ENCODE data around the gene TCF20. TPM values are rescaled to one million over a fixed set of nuclear protein-coding genes. Genes with fewer than 3 reads are reported as not detected.
A peak's percentile ranks its signal among the peaks of the same experiment; 100 is the strongest.

TCF20 gene
- total and polyA plus RNA-seq, 2 experiments from 2014 or later = 5.7 to 48.8 TPM

- no peak overlapping the region for H3K27ac ChIP-seq
- DNase-seq (ENCODE audit: low read depth in 1 of 2, low spot score in 1 of 2) = no peak
Measured at GRCh38 chr22:42292732-42293520, 22.5 kb upstream of the TCF20 start.

GRCh38 chr22:42291287-42291686 lies 20.8 kb upstream of the TCF20 start:
- H3K27me3 ChIP-seq = no peaks in the 10 kb centered on the region
- no peaks in the 10 kb centered on the region for H3K36me3 ChIP-seq
- H3K27ac ChIP-seq = no peak overlapping the region
- no peak for TF ChIP-seq CTCF (IDR thresholded peaks at IDR 0.05; ENCODE audit: low read depth, low read length)
- no peaks in the 10 kb centered on the region for H3K9me3 ChIP-seq (ENCODE audit: low read depth)
- no peak for DNase-seq (ENCODE audit: low read depth in 1 of 2, low spot score in 1 of 2)
- no peak overlapping the region for H3K4me3 ChIP-seq
- H3K4me1 ChIP-seq (ENCODE audit: low read depth) = no peaks in the 10 kb centered on the region

More at GRCh38 chr22:42292732-42293520, 22.5 kb upstream of the TCF20 start:
- H3K9me3 ChIP-seq (ENCODE audit: low read depth) = no peaks in the 10 kb centered on the region
- H3K27me3 ChIP-seq = no peaks in the 10 kb centered on the region
- no peaks in the 10 kb centered on the region for H3K36me3 ChIP-seq
- no peak for TF ChIP-seq CTCF (IDR thresholded peaks at IDR 0.05; ENCODE audit: low read depth, low read length)
- H3K4me3 ChIP-seq = no peak overlapping the region
- H3K4me1 ChIP-seq (ENCODE audit: low read depth) = no peaks in the 10 kb centered on the region

GRCh38 chr22:42289671-42290541 lies 19.5 kb upstream of the TCF20 start:
- Histone ChIP-seq H3K36me3 (no peaks in the 10 kb centered on the region), H3K9me3 (ENCODE audit: low read depth) (no peaks in the 10 kb centered on the region), H3K27ac (no peak overlapping the region), H3K4me1 (ENCODE audit: low read depth) (no peaks in the 10 kb centered on the region), H3K4me3 (no peak overlapping the region), H3K27me3 (no peaks in the 10 kb centered on the region)
- TF ChIP-seq CTCF (IDR thresholded peaks at IDR 0.05; ENCODE audit: low read depth, low read length) = no peak
- DNase-seq (ENCODE audit: low read depth in 1 of 2, low spot score in 1 of 2) = peak in 1 of 2 donors; percentile 17

- no peak for DNase-seq (ENCODE audit: low read depth in 1 of 2, low spot score in 1 of 2)
- H3K9me3 ChIP-seq (ENCODE audit: low read depth) = no peaks in the 10 kb centered on the region
- no peak overlapping the region for H3K4me3 ChIP-seq
- no peak overlapping the region for H3K27ac ChIP-seq
- H3K36me3 ChIP-seq = no peaks in the 10 kb centered on the region
- peaks cover 9% of the 10 kb centered on the region for H3K27me3 ChIP-seq
- no peaks in the 10 kb centered on the region for H3K4me1 ChIP-seq (ENCODE audit: low read depth)
- no peak for TF ChIP-seq CTCF (IDR thresholded peaks at IDR 0.05; ENCODE audit: low read depth, low read length)
Measured at GRCh38 chr22:42288791-42289190, 18.3 kb upstream of the TCF20 start.

- no peak for DNase-seq (ENCODE audit: low read depth in 1 of 2, low spot score in 1 of 2)
- H3K4me1 ChIP-seq (ENCODE audit: low read depth) = peaks cover 8% of the 10 kb centered on the region
- H3K36me3 ChIP-seq = no peaks in the 10 kb centered on the region
- H3K27me3 ChIP-seq = peaks cover 11% of the 10 kb centered on the region
- H3K9me3 ChIP-seq (ENCODE audit: low read depth) = no peaks in the 10 kb centered on the region
- H3K4me3 ChIP-seq = no peak overlapping the region
- no peak overlapping the region for H3K27ac ChIP-seq
- no peak for TF ChIP-seq CTCF (IDR thresholded peaks at IDR 0.05; ENCODE audit: low read depth, low read length)
Measured at GRCh38 chr22:42287174-42287890, 16.9 kb upstream of the TCF20 start.

Data from cardiac muscle cell (in vitro differentiated cells and primary cell).